Gastroesophageal sphincter (tissue), 4 donors: ENCODE results near the gene MTG2. TPM values are rescaled to one million over a fixed set of nuclear protein-coding genes. Genes with fewer than 3 reads are reported as not detected.
A peak's percentile ranks its signal among the peaks of the same experiment; 100 is the strongest.

Source experiments
- ATAC-seq: fragments of 150-250 bp; one replicate; pipeline ENCODE4 v1.9.1; 2016; ENCODE audit warnings: mild to moderate bottlenecking, moderate library complexity
- H3K27ac ChIP-seq, 4 donors: fragments of 200-600 bp; sonication (generic) in 3 of 4; 1 replicate in 3 of 4; 2 replicates in 1 of 4; pipeline ENCODE4 v1.5.1; 2016 to 2019
- H3K27me3 ChIP-seq: fragments of 200-600 bp; sonication (generic); one replicate; pipeline ENCODE4 v1.5.1; 2019
- H3K36me3 ChIP-seq, 2 donors: fragments of 200-600 bp; sonication (generic); one replicate each; pipeline ENCODE4 v1.5.1; 2019; ENCODE audit warnings: control low read depth in 1 of 2
- H3K4me1 ChIP-seq, 3 donors: fragments of 200-600 bp; sonication (generic); 1 replicate in 2 of 3; 2 replicates in 1 of 3; pipeline ENCODE4 v1.5.1; 2016 to 2019; ENCODE audit warnings: control low read depth in 2 of 3
- H3K4me3 ChIP-seq, 2 donors: fragments of 200-600 bp; sonication (generic); one replicate each; pipeline ENCODE4 v1.5.1; 2019; ENCODE audit warnings: mild to moderate bottlenecking in 1 of 2, moderate library complexity in 1 of 2
- H3K9me3 ChIP-seq, 3 donors: fragments of 200-600 bp; sonication (generic); one replicate each; pipeline ENCODE4 v1.5.1; 2017 to 2019; ENCODE audit warnings: control low read depth in 2 of 3
- CTCF ChIP-seq, 4 experiments: fragments of 200-600 bp in 2 of 4; fragments of 450-650 bp in 2 of 4; sonication (generic) in 1 of 4; IDR thresholded peaks; one replicate each; pipeline ENCODE4 v1.5.1; 2017 to 2019; ENCODE audit warnings: antibody characterized with exemption in 4 of 4, mild to moderate bottlenecking in 2 of 4, moderate library complexity in 2 of 4
- EP300 ChIP-seq: sonication (generic); formaldehyde crosslinking; IDR thresholded peaks from one replicate; pipeline ENCODE4 v1.6.1; 2017; ENCODE audit warnings: antibody characterized with exemption, mild to moderate bottlenecking
- POLR2A ChIP-seq, 2 donors: fragments of 450-650 bp; IDR thresholded peaks; one replicate each; pipeline ENCODE4 v1.6.1; 2017; ENCODE audit warnings: antibody characterized with exemption in 2 of 2, mild to moderate bottlenecking in 2 of 2, moderate library complexity in 1 of 2
- POLR2AphosphoS5 ChIP-seq: sonication (generic); formaldehyde crosslinking; IDR thresholded peaks from one replicate; pipeline ENCODE4 v1.6.1; 2017; ENCODE audit warnings: antibody characterized with exemption
- WGBS, 2 donors: methylation state at CpG; one replicate each; pipeline ENCODE4 v1.1.5; 2018; ENCODE audit warnings: low coverage in 1 of 2; 5-methylcytosine and 5-hydroxymethylcytosine counted together
- total RNA-seq, 4 donors: library from RNA; depleted of rRNA; stranded (reverse); fragments of >200 nt; gene quantifications; one replicate each; pipeline ENCODE4 v1.1.0, GENCODE V29; 2016

The MTG2 gene
- total RNA-seq, 4 donors from 2014 or later = 23.7 to 31.3 (median 30.2) TPM

GRCh38 chr20:62230276-62230675 is 47.4 kb downstream of the MTG2 start:
- no peak for TF ChIP-seq EP300
- TF ChIP-seq POLR2AphosphoS5 = no peak
- TF ChIP-seq CTCF (IDR thresholded peaks at IDR 0.05) = no peak
- TF ChIP-seq POLR2A (IDR thresholded peaks at IDR 0.05) = no peak

GRCh38 chr20:62230696-62231095 is 47.9 kb downstream of the MTG2 start:
- no peak for ATAC-seq
- Histone ChIP-seq H3K4me3 (no peak overlapping the region), H3K27ac (no peak overlapping the region), H3K9me3 (no peaks in the 10 kb centered on the region), H3K4me1 (no peaks in the 10 kb centered on the region), H3K27me3 (peaks cover 84% of the 10 kb centered on the region), H3K36me3 (no peaks in the 10 kb centered on the region)
- TF ChIP-seq CTCF (IDR thresholded peaks at IDR 0.05) (no peak), POLR2A (IDR thresholded peaks at IDR 0.05) (peak in 1 of 2 donors; percentile 9)
- 83 to 100% methylated on average over 1 of the region's 10 CpGs for WGBS, 2 donors

More at GRCh38 chr20:62230276-62230675, 47.4 kb downstream of the MTG2 start:
- Histone ChIP-seq H3K4me1 (no peaks in the 10 kb centered on the region), H3K27me3 (peaks cover 88% of the 10 kb centered on the region), H3K36me3 (no peaks in the 10 kb centered on the region), H3K4me3 (no peak overlapping the region), H3K27ac (no peak overlapping the region), H3K9me3 (no peaks in the 10 kb centered on the region)
- 88 to 90% methylated on average over 2 of the region's 2 CpGs for WGBS, 2 donors
- ATAC-seq = no peak

- WGBS, 2 donors = no CpG with 5 or more reads among the region's 6 CpGs
- Histone ChIP-seq H3K4me1 (no peaks in the 10 kb centered on the region), H3K4me3 (no peak overlapping the region), H3K9me3 (no peaks in the 10 kb centered on the region), H3K27ac (no peak overlapping the region), H3K36me3 (no peaks in the 10 kb centered on the region), H3K27me3 (peaks cover 78% of the 10 kb centered on the region)
- TF ChIP-seq CTCF (IDR thresholded peaks at IDR 0.05) (no peak), POLR2A (IDR thresholded peaks at IDR 0.05) (no peak), EP300 (no peak), POLR2AphosphoS5 (no peak)
- ATAC-seq = no peak
Observed at GRCh38 chr20:62231292-62231691, 48.5 kb downstream of the MTG2 start.

GRCh38 chr20:62232194-62232593 is 49.4 kb downstream of the MTG2 start:
- no CpG with 5 or more reads among the region's 7 CpGs for WGBS, 2 donors
- no peak overlapping the region for H3K4me3 ChIP-seq
- H3K27ac ChIP-seq = no peak overlapping the region
- peaks cover 69% of the 10 kb centered on the region for H3K27me3 ChIP-seq
- peaks cover 0 to under 1% (median 0%) of the 10 kb centered on the region in 3 donors for H3K4me1 ChIP-seq
- ATAC-seq = no peak
- H3K36me3 ChIP-seq = no peaks in the 10 kb centered on the region
- H3K9me3 ChIP-seq = no peaks in the 10 kb centered on the region
- TF ChIP-seq CTCF (IDR thresholded peaks at IDR 0.05) (no peak), POLR2AphosphoS5 (no peak), EP300 (no peak), POLR2A (IDR thresholded peaks at IDR 0.05) (no peak)

- H3K27ac ChIP-seq = no peak overlapping the region
- H3K4me3 ChIP-seq = no peak overlapping the region
- 30 to 40% methylated on average over 1 to 7 of the region's 18 CpGs for WGBS, 2 donors
- H3K36me3 ChIP-seq = no peaks in the 10 kb centered on the region
- H3K9me3 ChIP-seq = no peaks in the 10 kb centered on the region
- H3K4me1 ChIP-seq = peaks cover 0 to 9% (median 3%) of the 10 kb centered on the region in 3 donors
- no peak for ATAC-seq
- TF ChIP-seq CTCF (IDR thresholded peaks at IDR 0.05) (no peak), POLR2A (IDR thresholded peaks at IDR 0.05) (no peak), POLR2AphosphoS5 (no peak), EP300 (no peak)
- H3K27me3 ChIP-seq = peaks cover 61% of the 10 kb centered on the region
Observed at GRCh38 chr20:62232770-62233645, 50.2 kb downstream of the MTG2 start.
